KG1 (cell line): ENCODE results near the gene ARL14EP.
A peak's percentile ranks its signal among the peaks of the same experiment; 100 is the strongest.

Source experiments
- DNase-seq: peaks from one replicate; lab custom pipeline; 2025; lab: John Stamatoyannopoulos, UW

Gene ARL14EP

DNA sequence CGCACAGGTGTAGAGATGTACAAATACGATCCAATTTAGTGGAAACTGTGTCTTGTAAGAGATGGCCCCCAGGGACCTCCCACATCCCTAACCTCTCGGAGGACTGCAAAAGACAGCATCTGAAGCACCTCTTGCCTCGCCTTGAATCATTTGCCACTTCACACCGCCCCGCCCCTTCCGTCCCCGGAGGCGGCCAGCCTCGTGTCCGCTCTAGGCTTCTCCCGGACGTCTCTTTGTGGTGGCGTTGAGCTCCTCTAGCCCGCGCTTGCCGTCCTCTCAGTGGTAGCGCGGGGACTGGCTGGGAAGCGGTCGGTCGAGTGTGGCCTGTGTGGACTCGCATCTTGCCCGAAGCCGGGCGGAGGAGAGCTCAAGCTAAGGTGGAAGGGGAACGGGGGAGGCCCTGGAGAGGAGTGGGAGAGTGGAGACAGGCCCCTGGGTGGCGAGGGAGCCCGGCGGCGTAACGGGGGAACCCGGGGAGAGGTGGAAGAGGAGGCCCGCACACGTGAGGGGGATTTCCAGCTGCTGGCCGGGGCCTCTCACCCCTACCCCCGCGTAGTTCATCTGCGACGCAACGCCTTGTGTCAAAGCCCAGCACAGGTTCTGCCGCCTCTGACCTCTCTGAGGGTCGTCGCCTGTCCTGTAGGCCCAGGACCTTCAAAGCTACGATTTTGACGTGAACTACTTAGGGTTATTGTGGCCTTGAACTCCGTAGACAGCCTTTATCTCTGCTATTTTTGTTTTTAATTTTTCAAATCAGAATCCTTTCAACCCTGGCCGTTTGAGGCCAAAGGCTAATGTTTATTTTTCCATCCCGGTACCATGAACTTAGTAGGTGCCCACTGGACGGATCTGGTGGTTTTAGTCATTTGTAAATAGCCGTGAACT lies at the start of gene ARL14EP:
Gene ARL14EP, plus strand, starts transcription at position 279 of the 885 bp plus-strand sequence. CDS start 7,845 bp downstream, outside the sequence.
- peak; percentile 80 for DNase-seq

DNA sequence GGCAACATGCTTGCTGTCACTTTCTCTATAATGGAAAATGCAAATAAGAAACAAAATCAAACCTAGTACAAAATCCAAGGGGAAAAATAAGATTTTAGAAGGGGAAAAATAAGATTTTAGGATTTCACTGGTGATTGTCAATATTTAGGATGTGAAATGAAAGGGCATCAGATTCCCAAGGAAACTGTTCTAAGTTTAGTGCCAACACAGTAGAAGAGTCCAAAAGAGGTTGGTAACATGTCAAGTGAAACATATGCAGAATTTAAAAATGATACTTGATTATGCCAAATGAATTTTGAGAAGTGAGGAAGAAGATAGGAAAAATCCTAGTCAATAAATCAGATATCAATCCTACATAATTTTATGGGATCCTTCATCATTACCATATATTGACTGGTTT lies 45.7 kb upstream of the ARL14EP start:
- DNase-seq: no peak

- DNase-seq: no peak
These were observed 43.1 kb upstream of the ARL14EP start for GRCh38 chr11:30279796-30280195.

GRCh38 chr11:30281476-30282288 lies 41.2 kb upstream of the ARL14EP start:
- DNase-seq: peak; percentile 17

- DNase-seq: peak; percentile 19
These were observed 40.6 kb upstream of the ARL14EP start for GRCh38 chr11:30282289-30282631.

GRCh38 chr11:30284836-30285235 lies 38.1 kb upstream of the ARL14EP start:
- DNase-seq: no peak

DNA sequence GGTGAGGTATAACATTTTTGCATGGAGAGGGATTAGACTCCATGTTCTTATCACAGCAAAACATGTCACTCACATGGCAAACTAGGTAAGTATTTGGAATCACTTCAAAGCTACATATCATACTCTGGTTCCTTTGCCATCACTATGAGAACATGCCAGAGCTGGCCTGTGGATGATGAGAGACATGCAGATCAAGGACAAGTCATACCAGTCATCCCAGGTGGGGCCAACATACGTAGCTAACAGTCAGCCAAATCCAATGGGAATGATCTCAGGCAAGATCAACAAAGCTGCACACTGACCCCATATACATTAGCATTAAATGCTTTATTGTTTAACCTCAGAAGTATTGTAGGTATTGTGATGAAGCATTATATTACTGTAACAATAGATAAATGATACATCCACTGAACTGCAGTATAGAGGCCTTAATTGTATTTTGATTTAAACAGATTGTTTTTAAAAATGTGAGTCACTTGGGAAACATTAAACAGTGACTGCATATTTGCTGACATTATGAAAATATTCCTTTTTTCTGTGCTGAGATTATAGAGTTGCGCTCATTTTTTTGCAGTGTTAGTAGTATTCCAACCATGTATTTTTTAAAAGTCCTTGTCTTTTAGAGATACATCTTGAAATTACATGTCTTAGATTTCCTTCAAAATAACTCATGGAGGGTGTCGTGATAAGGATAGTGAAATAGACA lies 37.3 kb upstream of the ARL14EP start:
- no peak for DNase-seq

DNA sequence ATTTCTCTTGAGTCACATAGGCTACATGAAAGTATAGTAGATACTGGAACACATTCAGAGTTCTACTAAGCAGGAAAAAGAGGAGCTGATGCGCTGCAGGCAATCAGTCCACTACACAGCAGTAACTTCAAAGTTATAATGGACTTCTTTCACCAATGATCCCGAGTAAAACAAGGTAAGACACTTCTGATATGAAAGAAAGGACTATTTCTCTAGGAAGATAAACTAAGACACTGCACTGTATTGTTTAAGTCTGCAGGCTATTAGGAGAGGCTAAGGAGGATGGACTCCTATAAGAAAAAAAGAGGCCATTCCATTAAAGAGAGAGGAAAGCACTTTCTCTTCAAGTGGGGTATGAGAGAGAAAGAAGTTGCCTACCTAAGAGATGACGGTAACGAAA lies 31.6 kb upstream of the ARL14EP start:
- no peak for DNase-seq

DNA sequence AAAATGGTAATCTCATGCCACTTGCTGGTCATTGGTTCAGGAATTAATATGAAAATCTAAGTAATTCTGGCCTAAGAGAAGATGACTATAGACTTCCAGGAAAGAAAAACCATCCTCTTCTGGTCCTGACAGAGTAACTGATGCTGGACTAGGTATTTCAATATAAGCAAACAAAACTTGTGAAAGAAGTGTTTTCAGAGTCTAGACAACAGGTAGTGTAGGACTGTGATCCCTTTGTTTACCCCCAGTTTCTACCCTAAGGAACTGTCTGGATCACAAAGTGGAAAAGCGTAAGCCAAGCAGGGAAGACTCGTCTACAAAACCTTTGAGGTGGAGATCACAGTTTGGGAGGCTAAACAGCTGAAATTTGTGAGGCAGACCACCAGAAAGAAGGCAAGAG lies 30.4 kb upstream of the ARL14EP start:
- DNase-seq: no peak

GRCh38 chr11:30295178-30295885 lies 27.6 kb upstream of the ARL14EP start:
- no peak for DNase-seq

DNA sequence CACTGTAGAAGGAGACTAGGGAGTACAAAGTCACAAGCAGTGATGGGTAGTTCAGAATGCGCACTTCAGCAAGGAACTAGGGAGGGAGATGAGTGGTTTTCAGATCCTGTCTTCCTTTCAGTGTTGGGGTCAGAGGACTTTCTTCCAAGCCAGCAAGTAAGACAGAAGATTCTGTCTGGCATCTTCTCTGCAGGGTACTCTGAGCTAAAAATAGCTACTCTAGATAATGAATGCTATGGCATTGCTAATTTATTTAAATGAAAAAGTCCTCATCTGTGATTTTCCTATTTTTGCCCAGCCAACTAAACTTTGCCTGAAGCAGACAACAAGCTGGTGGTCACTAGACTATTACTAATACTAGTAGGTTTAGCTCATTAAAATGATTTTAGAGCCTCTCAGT lies 18.3 kb upstream of the ARL14EP start:
- no peak for DNase-seq

DNA sequence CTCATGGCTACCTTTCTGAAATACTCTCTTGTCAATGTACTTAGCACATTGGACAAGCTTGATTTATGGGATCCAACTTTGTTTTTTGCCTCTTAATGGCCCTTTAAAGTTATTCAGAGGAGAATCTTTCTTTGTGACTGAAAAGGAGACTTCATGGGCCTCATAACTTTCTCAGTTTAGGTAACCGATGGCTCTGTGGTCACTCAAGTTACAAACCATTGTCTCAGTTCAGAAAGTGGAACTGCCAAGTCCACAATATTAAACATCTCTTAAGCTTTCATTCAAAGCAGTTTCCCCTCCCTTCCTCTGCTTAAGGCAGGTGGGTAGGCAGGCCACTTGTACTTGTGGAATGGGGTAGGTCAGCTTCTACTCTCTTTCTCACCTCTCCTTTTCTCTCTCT lies 12.3 kb upstream of the ARL14EP start:
- DNase-seq: no peak

- DNase-seq: no peak
These were observed 11.7 kb upstream of the ARL14EP start for GRCh38 chr11:30311189-30311588.

- DNase-seq: no peak
These were observed 10.7 kb upstream of the ARL14EP start for GRCh38 chr11:30312243-30312642.

GRCh38 chr11:30313580-30313979 lies 9.3 kb upstream of the ARL14EP start:
- no peak for DNase-seq

DNA sequence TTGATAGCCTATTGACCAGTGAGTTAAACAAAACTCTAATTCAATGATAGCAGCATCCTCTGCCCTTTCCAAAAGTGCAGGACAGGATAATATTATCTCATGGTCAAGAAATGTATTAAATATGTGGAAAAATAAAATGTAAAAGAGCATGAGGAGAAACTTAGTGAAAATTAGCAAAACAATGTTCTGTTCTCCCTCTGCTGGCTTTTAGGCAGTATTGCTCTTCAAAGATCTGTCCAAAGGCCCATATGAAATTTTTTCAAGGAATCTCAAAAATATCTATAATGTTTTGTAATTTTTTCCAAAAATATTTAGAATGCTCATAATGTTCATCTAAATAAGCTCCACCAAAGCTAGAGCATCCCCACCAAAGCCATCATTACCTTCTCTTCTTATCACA lies 8.3 kb upstream of the ARL14EP start:
- no peak for DNase-seq

GRCh38 chr11:30316237-30316636 lies 6.7 kb upstream of the ARL14EP start:
- DNase-seq: no peak

DNA sequence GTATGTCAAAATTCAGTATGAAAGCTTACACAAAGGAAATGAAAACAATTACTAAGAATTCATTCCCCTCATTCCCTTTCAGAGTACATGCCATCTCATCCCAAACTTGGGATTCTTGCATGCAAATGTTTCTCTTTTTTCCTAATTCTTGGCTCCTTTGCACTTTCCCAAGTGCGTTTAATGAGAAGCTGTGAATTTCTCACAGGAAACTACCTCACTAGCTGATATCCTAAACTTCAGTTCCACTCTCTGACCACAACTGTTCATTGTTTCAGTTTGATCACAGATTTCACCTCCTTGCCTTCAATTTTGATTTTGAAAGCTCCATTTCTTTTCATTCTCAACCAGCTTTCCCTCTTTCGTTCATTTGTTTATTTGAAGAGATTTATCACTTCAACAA lies 5.9 kb upstream of the ARL14EP start:
- no peak for DNase-seq

DNA sequence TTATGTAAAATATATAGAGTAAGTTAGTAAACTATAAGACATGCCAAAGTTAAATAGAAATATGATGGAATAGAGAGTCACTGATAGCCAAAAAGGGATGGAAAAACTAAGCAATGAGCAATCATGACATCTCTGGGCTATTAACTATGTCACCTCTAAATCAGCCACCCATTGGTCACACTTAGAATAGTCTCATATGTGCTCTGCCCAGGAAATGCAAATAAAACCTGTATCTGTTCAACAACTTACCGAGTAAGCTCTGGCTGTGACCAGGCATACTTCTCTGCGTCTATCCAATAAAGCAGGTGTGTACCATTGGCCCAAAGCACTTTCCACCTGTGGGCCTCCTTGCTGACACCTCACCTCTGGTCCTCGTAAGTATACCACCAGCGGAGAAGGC lies 1.6 kb upstream of the ARL14EP start:
- no peak for DNase-seq

DNA sequence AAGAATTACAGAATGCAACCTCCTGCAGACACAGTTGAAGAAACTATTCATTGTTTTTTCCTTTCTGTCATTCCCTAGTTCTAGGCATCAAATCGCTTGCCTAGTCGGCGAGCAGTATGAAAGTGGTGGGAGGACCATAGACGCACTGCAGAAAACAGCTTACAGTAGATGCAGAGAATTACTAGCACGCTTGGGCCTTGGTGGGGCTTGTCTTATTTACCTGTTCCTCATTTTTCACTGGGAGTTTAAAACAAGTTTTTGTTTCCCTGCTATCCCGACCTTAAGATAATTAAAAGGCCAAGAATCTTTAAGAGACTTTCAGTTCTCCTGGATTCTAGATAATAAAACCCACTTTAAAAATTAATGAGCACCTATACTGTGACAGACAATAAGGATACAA lies 713 bp upstream of the ARL14EP start:
- no peak for DNase-seq

DNA sequence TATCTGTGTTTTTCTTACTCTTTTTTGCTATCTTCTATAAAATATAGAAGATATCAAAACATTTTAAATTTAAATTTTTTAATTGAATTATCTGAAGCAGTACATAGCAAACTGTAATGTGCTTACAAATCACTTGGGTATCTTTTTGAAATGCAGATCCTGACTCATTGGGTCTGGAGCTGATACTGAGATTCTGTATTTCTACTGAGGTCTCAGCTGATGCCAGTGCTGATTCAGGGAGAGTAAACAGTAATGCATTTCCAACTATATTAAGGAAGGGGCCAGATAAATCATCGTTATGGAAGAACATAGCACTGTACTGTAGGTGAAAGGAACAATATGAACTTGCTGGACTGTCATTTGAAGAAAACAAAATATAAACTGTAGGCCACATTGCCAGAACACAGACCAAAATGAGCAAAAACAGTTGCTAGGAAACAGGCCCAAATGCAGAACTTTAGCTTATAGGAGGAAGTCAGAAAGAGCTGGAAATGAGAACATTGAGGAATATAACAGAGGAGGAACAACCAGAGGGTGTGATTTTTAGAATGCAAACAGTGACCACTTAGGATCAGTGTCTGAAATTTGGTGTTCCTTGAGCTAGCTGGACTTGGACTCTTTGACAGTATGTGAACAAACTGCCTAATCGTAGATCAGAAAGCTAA lies 3.3 kb downstream of the ARL14EP start:
- no peak for DNase-seq
